ENCODE measurements around the gene DHDH.
"Not testable (repeated sequence)": the region's sequence is repeated elsewhere in the genome, so short reads cannot be mapped to it uniquely, and the experiment has no call there.

DHDH gene

GRCh38 chr19:48915757-48916156 is 17.7 kb upstream of the DHDH start:
- DNase-seq (ENCODE audit: low read depth): no peak

DNA sequence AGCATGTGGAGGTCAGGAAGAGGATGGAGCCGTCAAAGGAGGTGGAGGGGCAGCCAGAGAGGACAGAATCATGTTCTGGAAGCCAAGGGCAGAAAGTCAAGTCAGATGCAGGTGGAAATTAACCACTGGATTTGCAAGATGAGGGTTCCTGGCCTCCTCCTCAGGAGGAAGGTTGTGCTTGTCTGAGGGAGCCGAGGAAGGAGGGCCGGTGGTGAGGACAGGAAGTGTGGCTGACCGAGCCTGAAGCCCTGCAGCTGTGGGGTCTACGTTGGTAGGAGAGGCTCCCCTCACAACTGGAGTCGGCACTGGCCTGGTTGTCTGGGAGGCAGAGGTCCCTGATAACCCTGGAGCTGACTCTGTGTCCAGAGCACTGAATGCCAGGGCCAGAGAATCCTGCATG is 15.4 kb upstream of the DHDH start:
- DNase-seq (ENCODE audit: low read depth): no peak

DNA sequence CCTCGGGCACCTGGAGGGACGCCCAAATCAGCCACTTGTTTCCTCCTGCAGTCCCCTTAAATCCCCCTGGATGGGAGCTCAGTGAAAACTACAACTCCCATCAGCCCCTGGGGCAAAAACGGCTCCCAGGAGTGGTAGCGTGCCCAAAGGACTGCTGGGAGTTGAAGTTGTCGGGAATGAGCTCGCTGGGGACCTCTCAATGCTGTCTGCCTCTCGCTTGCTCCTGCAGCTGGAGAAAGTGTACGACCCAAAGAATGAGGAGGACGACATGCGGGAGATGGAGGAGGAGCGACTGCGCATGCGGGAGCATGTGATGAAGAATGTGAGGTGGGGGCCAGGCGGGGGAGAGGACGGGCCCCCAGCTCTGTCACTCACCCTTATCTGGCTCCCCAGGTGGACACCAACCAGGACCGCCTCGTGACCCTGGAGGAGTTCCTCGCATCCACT is 14.7 kb upstream of the DHDH start:
- no peak for DNase-seq (ENCODE audit: low read depth)

DNA sequence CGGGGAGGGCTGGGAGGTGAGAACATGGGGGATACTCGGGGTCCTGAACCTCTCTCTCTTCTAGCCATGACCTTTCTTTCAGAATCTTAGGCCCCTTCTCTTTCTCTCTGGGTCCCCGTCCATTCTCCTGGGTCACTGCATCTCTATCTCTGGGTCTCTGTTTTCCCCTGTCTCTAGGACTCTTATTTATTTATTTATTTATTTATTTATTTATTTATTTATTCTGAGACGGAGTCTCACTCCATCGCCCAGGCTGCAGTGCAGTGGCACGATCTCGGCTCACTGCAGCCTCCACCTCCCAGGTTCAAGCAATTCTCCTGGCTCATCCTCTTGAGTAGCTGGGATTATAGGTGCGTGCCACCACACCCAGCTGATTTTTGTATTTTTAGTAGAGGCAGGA is 14.2 kb upstream of the DHDH start:
- DNase-seq (ENCODE audit: low read depth): not testable (repeated sequence)

GRCh38 chr19:48920949-48921348 is 12.6 kb upstream of the DHDH start:
- no peak for DNase-seq (ENCODE audit: low read depth)

DNA sequence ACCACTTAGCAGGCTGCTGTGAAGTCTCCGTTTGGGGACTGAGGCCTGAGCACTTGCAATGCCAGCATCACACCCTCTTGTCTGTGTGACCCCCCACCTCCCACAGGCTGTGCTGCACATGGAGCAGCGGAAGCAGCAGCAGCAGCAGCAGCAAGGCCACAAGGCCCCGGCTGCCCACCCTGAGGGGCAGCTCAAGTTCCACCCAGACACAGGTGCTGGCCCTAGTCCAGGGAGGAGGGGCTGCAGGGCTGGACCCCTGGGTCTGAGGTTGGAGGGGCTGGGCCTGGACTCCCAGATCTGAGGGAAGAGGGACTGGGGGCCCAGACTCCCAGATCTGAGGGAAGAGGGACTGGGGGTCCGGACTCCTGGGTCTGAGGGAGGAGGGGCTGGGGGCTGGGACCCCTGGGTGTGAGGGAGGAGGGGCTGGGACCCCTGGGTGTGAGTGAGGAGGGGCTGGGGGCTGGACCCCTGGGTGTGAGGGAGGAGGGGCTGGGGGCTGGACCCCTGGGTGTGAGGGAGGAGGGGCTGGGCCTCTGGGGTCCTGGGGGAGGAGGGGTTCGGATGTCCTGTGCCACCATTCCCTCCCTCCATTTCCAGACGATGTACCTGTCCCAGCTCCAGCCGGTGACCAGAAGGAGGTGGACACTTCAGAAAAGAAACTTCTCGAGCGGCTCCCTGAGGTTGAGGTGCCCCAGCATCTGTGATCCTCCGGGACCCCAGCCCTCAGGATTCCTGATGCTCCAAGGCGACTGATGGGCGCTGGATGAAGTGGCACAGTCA is 11.6 kb upstream of the DHDH start:
- no peak for DNase-seq (ENCODE audit: low read depth)

DNA sequence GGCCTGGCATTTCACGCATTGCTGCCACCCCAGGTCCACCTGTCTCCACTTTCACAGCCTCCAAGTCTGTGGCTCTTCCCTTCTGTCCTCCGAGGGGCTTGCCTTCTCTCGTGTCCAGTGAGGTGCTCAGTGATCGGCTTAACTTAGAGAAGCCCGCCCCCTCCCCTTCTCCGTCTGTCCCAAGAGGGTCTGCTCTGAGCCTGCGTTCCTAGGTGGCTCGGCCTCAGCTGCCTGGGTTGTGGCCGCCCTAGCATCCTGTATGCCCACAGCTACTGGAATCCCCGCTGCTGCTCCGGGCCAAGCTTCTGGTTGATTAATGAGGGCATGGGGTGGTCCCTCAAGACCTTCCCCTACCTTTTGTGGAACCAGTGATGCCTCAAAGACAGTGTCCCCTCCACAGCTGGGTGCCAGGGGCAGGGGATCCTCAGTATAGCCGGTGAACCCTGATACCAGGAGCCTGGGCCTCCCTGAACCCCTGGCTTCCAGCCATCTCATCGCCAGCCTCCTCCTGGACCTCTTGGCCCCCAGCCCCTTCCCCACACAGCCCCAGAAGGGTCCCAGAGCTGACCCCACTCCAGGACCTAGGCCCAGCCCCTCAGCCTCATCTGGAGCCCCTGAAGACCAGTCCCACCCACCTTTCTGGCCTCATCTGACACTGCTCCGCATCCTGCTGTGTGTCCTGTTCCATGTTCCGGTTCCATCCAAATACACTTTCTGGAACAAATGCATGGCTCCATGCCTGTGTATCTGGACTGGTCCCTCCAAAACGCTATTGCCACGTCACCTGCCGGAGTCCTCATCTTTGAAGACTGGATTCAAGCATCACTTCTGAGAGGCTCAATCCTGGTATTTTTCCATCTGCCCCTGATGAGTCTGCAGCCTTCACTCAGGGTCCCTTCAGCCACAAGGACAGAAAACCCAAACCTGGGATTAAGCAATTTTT is 10.7 kb upstream of the DHDH start:
- no peak for DNase-seq (ENCODE audit: low read depth)

- DNase-seq (ENCODE audit: low read depth): peak; percentile 74
Observed at GRCh38 chr19:48925240-48925843, 8.2 kb upstream of the DHDH start.

DNA sequence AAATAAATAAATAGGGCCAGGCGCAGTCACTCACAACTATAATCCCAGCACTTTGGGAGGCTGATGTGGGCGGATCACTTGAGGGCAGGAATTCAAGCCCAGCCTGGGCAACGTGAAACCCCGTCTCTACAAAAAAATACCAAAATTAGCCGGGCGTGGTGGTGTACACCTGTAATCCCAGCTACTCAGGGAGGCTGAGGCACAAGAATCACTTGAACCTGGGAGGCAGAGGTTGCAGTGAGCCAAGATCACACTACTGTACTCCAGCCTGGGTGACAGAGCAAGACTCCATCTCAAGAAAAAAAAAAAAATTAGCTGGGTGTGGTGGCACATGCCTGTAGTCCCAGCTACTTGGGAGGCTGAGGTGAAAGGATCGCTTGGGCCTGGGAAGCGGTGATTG is 7.6 kb upstream of the DHDH start:
- not testable (repeated sequence) for DNase-seq (ENCODE audit: low read depth)

- peak; percentile 95 for DNase-seq (ENCODE audit: low read depth)
Observed at GRCh38 chr19:48926909-48927308, 6.6 kb upstream of the DHDH start.

- DNase-seq (ENCODE audit: low read depth): not testable (repeated sequence)
Observed at GRCh38 chr19:48927692-48928091, 5.8 kb upstream of the DHDH start.

- DNase-seq (ENCODE audit: low read depth): no peak
Observed at GRCh38 chr19:48928164-48929025, 5.1 kb upstream of the DHDH start.

DNA sequence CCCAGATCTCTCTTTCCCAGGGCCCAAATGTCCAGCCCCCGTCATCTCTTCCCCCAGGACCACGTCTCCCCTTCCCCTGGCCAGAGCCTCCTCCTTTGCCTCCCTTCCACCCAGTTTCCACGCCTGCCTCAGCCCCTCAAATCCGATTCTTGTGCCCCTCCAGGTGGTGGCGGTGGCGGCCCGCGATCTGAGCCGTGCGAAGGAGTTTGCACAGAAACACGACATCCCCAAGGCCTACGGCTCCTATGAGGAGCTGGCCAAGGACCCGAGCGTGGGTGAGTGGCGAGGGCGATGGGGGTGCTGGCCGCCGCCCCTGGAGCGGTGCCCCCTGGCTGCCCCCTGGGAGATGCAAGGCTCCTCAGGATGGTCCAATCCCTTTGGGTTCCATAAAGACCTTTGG is 1.3 kb downstream of the DHDH start:
- DNase-seq (ENCODE audit: low read depth): no peak

DNA sequence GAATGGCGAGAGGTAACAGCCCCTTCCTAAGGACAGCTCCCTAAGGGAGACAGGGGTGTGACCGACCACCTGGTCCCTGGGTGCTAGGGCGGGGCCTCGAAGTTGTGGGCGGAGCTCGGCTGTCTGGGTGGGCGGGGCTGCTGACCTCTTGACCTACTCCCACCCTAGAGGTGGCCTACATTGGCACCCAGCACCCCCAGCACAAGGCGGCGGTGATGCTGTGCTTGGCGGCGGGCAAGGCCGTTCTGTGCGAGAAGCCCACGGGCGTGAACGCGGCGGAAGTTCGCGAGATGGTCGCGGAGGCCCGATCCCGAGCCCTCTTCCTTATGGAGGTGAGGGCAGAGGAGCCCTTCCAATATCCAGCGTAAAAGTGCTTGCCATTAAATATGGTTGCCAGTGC is 2.4 kb downstream of the DHDH start:
- DNase-seq (ENCODE audit: low read depth): no peak

DNA sequence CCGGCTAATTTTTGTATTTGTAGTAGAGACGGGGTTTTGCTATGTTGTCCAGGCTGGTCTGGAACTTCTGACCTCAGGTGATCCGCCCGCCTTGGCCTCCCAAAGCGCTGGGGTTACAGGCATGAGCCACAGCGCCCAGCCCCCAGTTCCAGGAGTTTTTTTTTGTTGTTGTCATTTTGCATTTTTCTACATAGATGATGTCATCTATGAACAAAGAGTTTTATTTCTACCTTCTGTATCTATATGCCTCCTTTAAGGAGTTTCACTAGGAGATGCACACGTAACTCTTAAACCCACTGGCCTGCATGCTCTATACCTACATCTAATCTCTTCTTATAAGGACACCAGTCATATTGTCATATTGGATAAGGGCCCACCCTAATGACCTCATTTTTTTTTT is 4.8 kb downstream of the DHDH start:
- DNase-seq (ENCODE audit: low read depth): no peak

GRCh38 chr19:48940902-48941301 is 7.4 kb downstream of the DHDH start:
- DNase-seq (ENCODE audit: low read depth): no peak

GRCh38 chr19:48943081-48943480 is 9.6 kb downstream of the DHDH start:
- DNase-seq (ENCODE audit: low read depth): no peak

DNA sequence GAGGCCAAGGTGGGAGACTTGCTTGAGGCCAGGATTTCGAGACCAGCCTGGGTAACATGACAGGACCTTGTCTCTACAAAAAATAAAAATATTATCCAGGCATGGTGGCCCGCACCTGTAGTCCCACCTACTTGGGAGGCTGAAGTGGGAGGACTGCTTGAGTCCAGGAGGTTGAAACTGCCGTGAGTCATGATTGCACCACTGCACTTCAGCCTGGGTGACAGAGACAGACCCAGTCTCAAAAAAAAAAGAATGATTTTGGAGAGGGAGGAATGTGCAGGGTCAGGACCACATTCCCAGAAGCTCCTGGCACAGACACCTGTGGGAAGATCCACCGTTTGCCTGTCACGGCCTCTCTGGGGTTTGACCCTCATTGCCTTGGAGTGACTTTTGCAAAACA is 11.9 kb downstream of the DHDH start:
- no peak for DNase-seq (ENCODE audit: low read depth)

DNA sequence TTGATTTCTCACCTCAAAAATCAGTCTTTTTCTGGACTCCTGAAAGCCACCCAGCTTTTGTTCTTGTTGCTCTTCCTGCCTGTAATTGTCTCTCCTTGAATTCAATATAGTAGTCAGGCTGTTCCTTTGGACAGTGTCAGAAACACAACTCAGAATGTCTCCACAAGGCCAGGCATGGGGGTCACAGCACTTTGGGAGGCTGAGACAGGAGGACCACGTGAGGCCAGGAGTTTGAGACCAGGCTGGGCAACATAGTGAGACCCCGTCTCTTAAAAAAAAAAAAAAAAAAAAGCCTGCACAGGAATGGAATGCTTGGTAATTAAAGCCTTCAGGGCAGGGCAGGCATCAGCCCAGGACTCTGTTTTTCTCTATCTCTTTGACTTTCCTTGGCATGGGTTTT is 12.3 kb downstream of the DHDH start:
- no peak for DNase-seq (ENCODE audit: low read depth)

- no peak for DNase-seq (ENCODE audit: low read depth)
Observed at GRCh38 chr19:48946463-48947257, 13.2 kb downstream of the DHDH start.

GRCh38 chr19:48947258-48947542 is 13.7 kb downstream of the DHDH start:
- no peak for DNase-seq (ENCODE audit: low read depth)
